MM.1S (cell line): ENCODE results near the gene EBF4.

ENCODE experiments used
- DNase-seq: peaks from one replicate; pipeline ENCODE4 v3.0.0-alpha.2; 2015
- H2AFZ ChIP-seq: fragments of 300-600 bp; sonication (generic); 2 replicates; pipeline ENCODE4 v1.6.0; 2016; ENCODE audit warnings: antibody characterized with exemption, low read length
- H3F3A ChIP-seq: fragments of 300-600 bp; sonication (generic); 2 replicates; pipeline ENCODE4 v1.6.1; 2016; ENCODE audit warnings: mild to moderate bottlenecking, antibody characterized with exemption, low read length, moderate library complexity, mixed read lengths; ENCODE audit not compliant: insufficient read depth
- H3K27ac ChIP-seq: fragments of 300-600 bp; sonication (generic); 2 replicates; pipeline ENCODE4 v1.5.1; 2016; ENCODE audit warnings: mild to moderate bottlenecking, low read length
- H3K27me3 ChIP-seq: fragments of 300-600 bp; sonication (generic); replicated peaks from 2 replicates; pipeline ENCODE4 v1.6.0; 2016; ENCODE audit warnings: low read length; ENCODE audit not compliant: insufficient read depth
- H3K36me3 ChIP-seq: fragments of 300-600 bp; sonication (generic); replicated peaks from 2 replicates; pipeline ENCODE4 v1.6.1; 2016; ENCODE audit warnings: mild to moderate bottlenecking, low read length, mixed read lengths; ENCODE audit not compliant: insufficient read depth
- H3K4me1 ChIP-seq: fragments of 300-600 bp; sonication (generic); 2 replicates; pipeline ENCODE4 v1.6.1; 2016; ENCODE audit warnings: low read length, mixed read lengths
- H3K4me2 ChIP-seq: fragments of 300-600 bp; sonication (generic); 2 replicates; pipeline ENCODE4 v1.6.0; 2016; ENCODE audit warnings: low read depth, low read length
- H3K4me3 ChIP-seq: fragments of 300-600 bp; sonication (generic); 2 replicates; pipeline ENCODE4 v1.5.1; 2016; ENCODE audit warnings: low read length, mixed read lengths
- H3K79me2 ChIP-seq: fragments of 300-600 bp; sonication (generic); 2 replicates; pipeline ENCODE4 v1.6.1; 2016; ENCODE audit warnings: mixed run types, low read length, mixed read lengths
- H3K9ac ChIP-seq: fragments of 300-600 bp; sonication (generic); 2 replicates; pipeline ENCODE4 v1.6.1; 2016; ENCODE audit warnings: low read length, mixed read lengths
- H3K9me2 ChIP-seq: fragments of 300-600 bp; sonication (generic); replicated peaks from 2 replicates; pipeline ENCODE4 v1.6.1; 2016; ENCODE audit warnings: mild to moderate bottlenecking, low read length, mixed read lengths; ENCODE audit not compliant: insufficient read depth
- H3K9me3 ChIP-seq: fragments of 300-600 bp; sonication (generic); replicated peaks from 2 replicates; pipeline ENCODE4 v1.6.1; 2016; ENCODE audit warnings: mild to moderate bottlenecking, low read length, mixed read lengths; ENCODE audit not compliant: insufficient read depth
- H4K20me1 ChIP-seq: fragments of 300-600 bp; sonication (generic); 2 replicates; pipeline ENCODE4 v1.6.1; 2016; ENCODE audit warnings: mild to moderate bottlenecking, low read length, moderate library complexity, mixed read lengths; ENCODE audit not compliant: insufficient read depth
- CTCF ChIP-seq: fragments of 300-600 bp; sonication (generic); IDR thresholded peaks from 2 replicates; pipeline ENCODE4 v1.5.1; 2016; ENCODE audit warnings: antibody characterized with exemption, low read length, mixed read lengths
- EZH2 ChIP-seq: fragments of 300-600 bp; sonication (generic); optimal IDR thresholded peaks from 2 replicates; pipeline ENCODE3; 2017; ENCODE audit warnings: low read depth, mild to moderate bottlenecking, antibody characterized with exemption, low read length, mixed read lengths
- EZH2phosphoT487 ChIP-seq: fragments of 300-600 bp; sonication (generic); IDR thresholded peaks from 2 replicates; pipeline ENCODE4 v1.6.1; 2018; ENCODE audit warnings: antibody characterized with exemption, low read length

EBF4 gene

DNA sequence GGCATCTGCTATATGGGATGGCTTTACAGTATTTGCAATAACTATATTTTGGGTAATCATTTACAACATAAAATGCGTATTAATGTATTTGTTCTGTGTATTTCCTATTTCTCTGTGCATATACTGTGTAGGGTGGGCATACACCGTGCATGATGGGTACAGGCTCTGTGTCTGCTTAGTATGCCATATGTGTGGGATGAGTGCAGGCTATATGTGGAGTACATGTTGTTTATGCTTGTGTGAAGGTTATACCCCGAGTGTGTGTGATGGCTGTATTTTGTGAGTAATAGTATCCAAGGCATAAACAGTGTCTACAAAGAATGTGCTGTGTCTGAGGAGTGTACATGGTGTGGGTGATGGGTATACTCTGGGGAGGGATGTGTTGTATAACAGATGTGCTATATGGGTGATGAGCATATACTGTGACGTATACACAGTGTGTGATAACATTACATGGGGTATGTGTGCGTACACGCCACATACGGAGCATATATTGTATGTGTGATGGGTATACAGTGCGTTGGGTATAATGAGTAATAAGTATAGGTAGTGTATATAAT, 55.2 kb downstream of the EBF4 start:
- TF ChIP-seq CTCF (no peak), EZH2 (no peak), EZH2phosphoT487 (no peak)
- Histone ChIP-seq H4K20me1 (no peaks in the 10 kb centered on the region), H3K4me3 (no peak overlapping the region), H3K9ac (no peak overlapping the region), H3K4me2 (no peak overlapping the region), H3K27ac (no peak overlapping the region), H3K9me2 (no peaks in the 10 kb centered on the region), H3F3A (peaks cover 17% of the 10 kb centered on the region), H3K79me2 (no peaks in the 10 kb centered on the region), H3K4me1 (peaks cover 21% of the 10 kb centered on the region), H3K9me3 (no peaks in the 10 kb centered on the region), H3K27me3 (peaks cover 17% of the 10 kb centered on the region), H2AFZ (no peak overlapping the region), H3K36me3 (no peaks in the 10 kb centered on the region)
- no peak for DNase-seq

GRCh38 chr20:2748551-2749342, 56.2 kb downstream of the EBF4 start:
- no peak overlapping the region for H3K27ac ChIP-seq
- H2AFZ ChIP-seq, result no peak overlapping the region
- H3K4me3 ChIP-seq, result no peak overlapping the region
- no peak for DNase-seq
- peaks cover 26% of the 10 kb centered on the region for H3K4me1 ChIP-seq
- H3K9me2 ChIP-seq, result no peaks in the 10 kb centered on the region
- H3K4me2 ChIP-seq, result no peak overlapping the region
- peaks cover 27% of the 10 kb centered on the region for H3K27me3 ChIP-seq
- no peaks in the 10 kb centered on the region for H3K79me2 ChIP-seq
- TF ChIP-seq EZH2 (no peak), EZH2phosphoT487 (no peak), CTCF (no peak)
- H3K9me3 ChIP-seq, result no peaks in the 10 kb centered on the region
- no peak overlapping the region for H3K9ac ChIP-seq
- no peaks in the 10 kb centered on the region for H4K20me1 ChIP-seq
- no peaks in the 10 kb centered on the region for H3K36me3 ChIP-seq
- peaks cover 17% of the 10 kb centered on the region for H3F3A ChIP-seq

DNA sequence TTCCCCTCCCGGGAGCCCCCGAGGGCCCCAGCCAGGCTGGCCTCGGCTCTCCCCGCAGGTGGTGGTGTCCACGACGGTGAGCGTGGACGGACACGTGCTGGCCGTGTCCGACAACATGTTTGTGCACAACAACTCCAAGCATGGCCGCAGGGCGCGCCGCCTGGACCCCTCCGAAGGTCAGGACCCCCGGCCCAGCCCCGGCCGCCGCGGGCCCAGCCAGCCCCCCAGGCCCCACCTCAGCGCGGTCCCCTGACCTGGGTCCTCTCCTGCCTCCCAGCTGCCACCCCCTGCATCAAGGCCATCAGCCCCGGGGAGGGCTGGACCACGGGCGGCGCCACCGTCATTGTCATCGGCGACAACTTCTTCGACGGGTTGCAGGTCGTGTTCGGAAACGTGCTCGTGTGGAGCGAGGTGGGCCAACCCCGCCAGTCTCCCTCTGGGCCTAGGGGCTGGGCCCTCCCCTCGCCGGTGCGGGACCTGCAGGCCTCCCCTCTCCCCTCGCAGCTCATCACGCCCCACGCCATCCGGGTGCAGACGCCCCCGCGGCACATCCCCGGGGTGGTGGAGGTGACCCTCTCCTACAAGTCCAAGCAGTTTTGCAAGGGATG, 56.9 kb downstream of the EBF4 start:
- peaks cover 17% of the 10 kb centered on the region for H3F3A ChIP-seq
- peaks cover 26% of the 10 kb centered on the region for H3K4me1 ChIP-seq
- H3K27ac ChIP-seq, result no peak overlapping the region
- H3K4me2 ChIP-seq, result no peak overlapping the region
- no peaks in the 10 kb centered on the region for H3K9me2 ChIP-seq
- TF ChIP-seq CTCF (no peak), EZH2 (no peak), EZH2phosphoT487 (no peak)
- no peaks in the 10 kb centered on the region for H3K36me3 ChIP-seq
- H4K20me1 ChIP-seq, result no peaks in the 10 kb centered on the region
- no peaks in the 10 kb centered on the region for H3K9me3 ChIP-seq
- H3K4me3 ChIP-seq, result no peak overlapping the region
- H3K27me3 ChIP-seq, result peaks cover 28% of the 10 kb centered on the region
- no peak for DNase-seq
- H2AFZ ChIP-seq, result no peak overlapping the region
- no peak overlapping the region for H3K9ac ChIP-seq
- H3K79me2 ChIP-seq, result no peaks in the 10 kb centered on the region
